IMR-90 (cell line): ENCODE results near the gene BSDC1.

Experiments used
- BHLHE40 ChIP-seq: fragments of 150-350 bp; IDR thresholded peaks from 2 replicates; pipeline ENCODE4 v1.6.1; 2016; ENCODE audit warnings: mild to moderate bottlenecking, low read depth, low read length
- CHD1 ChIP-seq: IDR thresholded peaks from 2 replicates; pipeline ENCODE4 v1.6.1; 2012; ENCODE audit warnings: low read depth, low read length, improper control_type of control experiment
- CTCF ChIP-seq: conservative IDR thresholded peaks from 2 replicates; pipeline ENCODE4 v1.5.1; 2012; ENCODE audit warnings: mild to moderate bottlenecking, low read depth, low read length, improper control_type of control experiment
- FOS ChIP-seq: fragments of 150-350 bp; IDR thresholded peaks from 2 replicates; pipeline ENCODE4 v1.6.1; 2016; ENCODE audit warnings: low read depth, low read length
- MAZ ChIP-seq: IDR thresholded peaks from 2 replicates; pipeline ENCODE4 v1.6.1; 2012; ENCODE audit warnings: low read depth, mild to moderate bottlenecking, low read length, improper control_type of control experiment, moderate library complexity, borderline replicate concordance
- NFE2L2 ChIP-seq: fragments of 150-350 bp; IDR thresholded peaks from 2 replicates; pipeline ENCODE4 v1.6.1; 2016; ENCODE audit warnings: low read depth, mild to moderate bottlenecking, low read length
- POLR2A ChIP-seq: IDR thresholded peaks from 2 replicates; pipeline ENCODE4 v1.6.1; 2012; ENCODE audit warnings: mild to moderate bottlenecking, low read depth, low read length
- RAD21 ChIP-seq: IDR thresholded peaks from 2 replicates; pipeline ENCODE4 v1.6.1; 2012; ENCODE audit warnings: low read length, improper control_type of control experiment
- RFX5 ChIP-seq: IDR thresholded peaks from 2 replicates; pipeline ENCODE4 v1.8.0; 2012; ENCODE audit warnings: low read depth, mild to moderate bottlenecking, low read length, moderate library complexity
- SMC3 ChIP-seq: fragments of 150-350 bp; IDR thresholded peaks from 2 replicates; pipeline ENCODE4 v1.6.1; 2016; ENCODE audit warnings: low read depth, mild to moderate bottlenecking, antibody characterized with exemption, low read length, moderate library complexity
- USF2 ChIP-seq: fragments of 150-350 bp; IDR thresholded peaks from 2 replicates; pipeline ENCODE4 v1.6.1; 2017; ENCODE audit warnings: mild to moderate bottlenecking, antibody characterized with exemption, low read length, low read depth

- TF ChIP-seq CTCF (no peak), USF2 (no peak), POLR2A (no peak), SMC3 (no peak), RAD21 (no peak), RFX5 (no peak), MAZ (no peak), CHD1 (no peak), NFE2L2 (no peak), FOS (no peak), BHLHE40 (no peak)
These were observed 3.1 kb downstream of the BSDC1 start for GRCh38 chr1:32390904-32391870.
